ENCODE data around the gene USH2A. TPM values are rescaled to one million over a fixed set of nuclear protein-coding genes. Genes with fewer than 3 reads are reported as not detected.

Gene USH2A
- total RNA-seq, 1 donor from 2014 or later = not detected

- DNase-seq (ENCODE audit: extremely low spot score, unreplicated experiment) = no peak
- peaks cover 40% of the 10 kb centered on the region for H3K27me3 Mint-ChIP-seq (ENCODE audit: unreplicated experiment)
- no peaks in the 10 kb centered on the region for H3K9me3 Mint-ChIP-seq (ENCODE audit: unreplicated experiment)
- no peak overlapping the region for H3K4me3 Mint-ChIP-seq (ENCODE audit: unreplicated experiment)
- no peak overlapping the region for H3K27ac Mint-ChIP-seq (ENCODE audit: unreplicated experiment)
- no peaks in the 10 kb centered on the region for H3K36me3 Mint-ChIP-seq (ENCODE audit: unreplicated experiment)
- H3K4me1 Mint-ChIP-seq (ENCODE audit: unreplicated experiment) = no peaks in the 10 kb centered on the region
- TF ChIP-seq, protein P1, sequence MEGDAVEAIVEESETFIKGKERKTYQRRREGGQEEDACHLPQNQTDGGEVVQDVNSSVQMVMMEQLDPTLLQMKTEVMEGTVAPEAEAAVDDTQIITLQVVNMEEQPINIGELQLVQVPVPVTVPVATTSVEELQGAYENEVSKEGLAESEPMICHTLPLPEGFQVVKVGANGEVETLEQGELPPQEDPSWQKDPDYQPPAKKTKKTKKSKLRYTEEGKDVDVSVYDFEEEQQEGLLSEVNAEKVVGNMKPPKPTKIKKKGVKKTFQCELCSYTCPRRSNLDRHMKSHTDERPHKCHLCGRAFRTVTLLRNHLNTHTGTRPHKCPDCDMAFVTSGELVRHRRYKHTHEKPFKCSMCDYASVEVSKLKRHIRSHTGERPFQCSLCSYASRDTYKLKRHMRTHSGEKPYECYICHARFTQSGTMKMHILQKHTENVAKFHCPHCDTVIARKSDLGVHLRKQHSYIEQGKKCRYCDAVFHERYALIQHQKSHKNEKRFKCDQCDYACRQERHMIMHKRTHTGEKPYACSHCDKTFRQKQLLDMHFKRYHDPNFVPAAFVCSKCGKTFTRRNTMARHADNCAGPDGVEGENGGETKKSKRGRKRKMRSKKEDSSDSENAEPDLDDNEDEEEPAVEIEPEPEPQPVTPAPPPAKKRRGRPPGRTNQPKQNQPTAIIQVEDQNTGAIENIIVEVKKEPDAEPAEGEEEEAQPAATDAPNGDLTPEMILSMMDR (IDR thresholded peaks at IDR 0.05) = no peak
These were observed 43.8 kb downstream of the USH2A start for GRCh38 chr1:216379441-216379840.

DNA sequence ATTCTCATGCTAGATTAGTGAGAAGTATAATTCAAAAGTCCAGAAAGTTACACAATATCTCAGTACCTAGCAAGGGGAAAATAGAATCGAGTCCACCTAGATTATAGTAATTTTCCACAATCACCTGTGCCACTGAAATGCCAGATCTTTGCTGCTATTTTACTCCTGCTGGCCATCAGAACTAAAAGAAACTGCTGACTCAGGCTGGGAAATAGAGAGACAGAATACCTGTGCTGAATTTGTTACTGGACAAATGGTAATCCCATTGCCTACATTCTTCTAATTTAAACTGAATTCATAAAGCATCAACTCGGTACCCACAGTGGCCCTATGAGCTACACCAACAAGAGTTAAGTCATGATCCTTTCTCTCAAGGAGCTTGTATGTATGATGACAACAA, 55.0 kb downstream of the USH2A start:
- H3K4me3 Mint-ChIP-seq (ENCODE audit: unreplicated experiment) = no peak overlapping the region
- TF ChIP-seq, protein P1 (IDR thresholded peaks at IDR 0.05) = no peak
- no peak overlapping the region for H3K27ac Mint-ChIP-seq (ENCODE audit: unreplicated experiment)
- DNase-seq (ENCODE audit: extremely low spot score, unreplicated experiment) = no peak
- no peaks in the 10 kb centered on the region for H3K4me1 Mint-ChIP-seq (ENCODE audit: unreplicated experiment)
- H3K27me3 Mint-ChIP-seq (ENCODE audit: unreplicated experiment) = peaks cover 15% of the 10 kb centered on the region
- H3K36me3 Mint-ChIP-seq (ENCODE audit: unreplicated experiment) = no peaks in the 10 kb centered on the region
- no peaks in the 10 kb centered on the region for H3K9me3 Mint-ChIP-seq (ENCODE audit: unreplicated experiment)

GRCh38 chr1:216366979-216367378, 56.3 kb downstream of the USH2A start:
- Mint-ChIP-seq H3K4me3 (ENCODE audit: unreplicated experiment) (no peak overlapping the region), H3K27ac (ENCODE audit: unreplicated experiment) (no peak overlapping the region), H3K27me3 (ENCODE audit: unreplicated experiment) (peaks cover 9% of the 10 kb centered on the region), H3K4me1 (ENCODE audit: unreplicated experiment) (no peaks in the 10 kb centered on the region), H3K36me3 (ENCODE audit: unreplicated experiment) (no peaks in the 10 kb centered on the region), H3K9me3 (ENCODE audit: unreplicated experiment) (no peaks in the 10 kb centered on the region)
- TF ChIP-seq, protein P1 (IDR thresholded peaks at IDR 0.05) = no peak
- DNase-seq (ENCODE audit: extremely low spot score, unreplicated experiment) = no peak

DNA sequence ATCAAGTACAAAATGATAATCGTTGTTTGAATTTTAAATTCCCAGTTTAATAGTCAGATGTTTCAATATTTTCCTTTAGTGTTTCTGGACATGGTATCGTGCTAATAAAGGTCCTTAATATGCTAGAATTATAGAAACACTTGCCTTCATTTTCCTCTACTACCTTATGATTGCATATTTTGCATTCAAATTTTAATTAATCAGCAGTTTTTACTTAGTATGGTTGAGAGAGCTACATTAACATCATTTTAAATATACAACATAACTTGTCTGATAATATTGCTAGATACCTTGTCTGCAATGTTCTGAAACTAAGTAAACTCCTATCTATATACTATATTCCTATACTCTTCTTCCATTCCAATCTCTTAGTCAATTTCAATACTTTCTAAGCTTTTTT, 66.3 kb downstream of the USH2A start:
- no peaks in the 10 kb centered on the region for H3K4me1 Mint-ChIP-seq (ENCODE audit: unreplicated experiment)
- H3K27ac Mint-ChIP-seq (ENCODE audit: unreplicated experiment) = no peak overlapping the region
- no peaks in the 10 kb centered on the region for H3K36me3 Mint-ChIP-seq (ENCODE audit: unreplicated experiment)
- peaks cover 13% of the 10 kb centered on the region for H3K27me3 Mint-ChIP-seq (ENCODE audit: unreplicated experiment)
- no peak overlapping the region for H3K4me3 Mint-ChIP-seq (ENCODE audit: unreplicated experiment)
- no peak for DNase-seq (ENCODE audit: extremely low spot score, unreplicated experiment)
- no peaks in the 10 kb centered on the region for H3K9me3 Mint-ChIP-seq (ENCODE audit: unreplicated experiment)
- TF ChIP-seq, protein P1 (IDR thresholded peaks at IDR 0.05) = no peak

- TF ChIP-seq, protein P1 (IDR thresholded peaks at IDR 0.05) = no peak
- no peaks in the 10 kb centered on the region for H3K36me3 Mint-ChIP-seq (ENCODE audit: unreplicated experiment)
- no peaks in the 10 kb centered on the region for H3K4me1 Mint-ChIP-seq (ENCODE audit: unreplicated experiment)
- no peak overlapping the region for H3K4me3 Mint-ChIP-seq (ENCODE audit: unreplicated experiment)
- H3K27me3 Mint-ChIP-seq (ENCODE audit: unreplicated experiment) = peaks cover 2% of the 10 kb centered on the region
- no peaks in the 10 kb centered on the region for H3K9me3 Mint-ChIP-seq (ENCODE audit: unreplicated experiment)
- no peak overlapping the region for H3K27ac Mint-ChIP-seq (ENCODE audit: unreplicated experiment)
- no peak for DNase-seq (ENCODE audit: extremely low spot score, unreplicated experiment)
These were observed 73.1 kb downstream of the USH2A start for GRCh38 chr1:216350186-216350585.
